Right lobe of liver (tissue), 6 donors: ENCODE results near the gene TATDN2. TPM values are rescaled to one million over a fixed set of nuclear protein-coding genes. Genes with fewer than 3 reads are reported as not detected.

Experiments used
- ATAC-seq, 4 donors: fragments of 200-7000 bp; cut with Tn5 transposase; one replicate each; pipeline ENCODE4 v1.9.1; 2020; ENCODE audit warnings: mild to moderate bottlenecking in 4 of 4, moderate library complexity in 4 of 4
- DNase-seq, 3 donors: peaks; one replicate each; pipeline ENCODE4 v3.0.0-alpha.2; 2020
- H3K27ac ChIP-seq, 3 donors: fragments of 200-600 bp; one replicate each; pipeline ENCODE4 v1.8.0; 2022
- H3K27me3 ChIP-seq, 2 donors: fragments of 200-600 bp; one replicate each; pipeline ENCODE4 v1.8.0; 2022
- H3K36me3 ChIP-seq, 4 donors: fragments of 200-600 bp; sonication (generic) in 1 of 4; one replicate each; pipeline versions ENCODE4 v1.5.1 to v1.8.0; 2017 to 2022; ENCODE audit warnings: control low read depth in 1 of 4
- H3K4me1 ChIP-seq, 4 donors: fragments of 200-600 bp; sonication (generic) in 1 of 4; one replicate each; pipeline versions ENCODE4 v1.5.1 to v1.8.0; 2017 to 2022; ENCODE audit warnings: control low read depth in 1 of 4
- H3K4me3 ChIP-seq, 3 donors: fragments of 200-600 bp; one replicate each; pipeline ENCODE4 v1.8.0; 2022
- H3K9me3 ChIP-seq, 4 donors: fragments of 200-600 bp; sonication (generic) in 1 of 4; one replicate each; pipeline versions ENCODE4 v1.5.1 to v1.8.0; 2017 to 2022; ENCODE audit warnings: control low read depth in 1 of 4
- CTCF ChIP-seq, 4 donors: fragments of 200-600 bp in 3 of 4; fragments of 450-650 bp in 1 of 4; IDR thresholded peaks; one replicate each; pipeline versions ENCODE4 v1.5.1 to v1.8.0; 2016 to 2022; ENCODE audit warnings: antibody characterized with exemption in 4 of 4, mild to moderate bottlenecking in 2 of 4
- POLR2A ChIP-seq: fragments of 450-650 bp; IDR thresholded peaks from one replicate; pipeline ENCODE4 v1.6.1; 2017; ENCODE audit warnings: antibody characterized with exemption, mild to moderate bottlenecking
- WGBS: methylation state at CpG from one replicate; pipeline ENCODE4 v1.1.6; 2018; ENCODE audit warnings: low coverage, low lambda C conversion rate; ENCODE audit not compliant: insufficient coverage; ENCODE audit errors: missing lambda C conversion rate; 5-methylcytosine and 5-hydroxymethylcytosine counted together
- intact Hi-C, 2 donors: fragments of 100-400 bp; cut with DNase I; formaldehyde crosslinking; loops; one replicate each; pipeline versions ENCODE4 v1.11.2 to v1.14.1; 2022
- total RNA-seq, 6 experiments: library from RNA; depleted of rRNA in 2 of 6; stranded (reverse); fragments of >200 nt in 2 of 6; fragmentation: NEBNext Ultra II Directional in 3 of 6; extraction: Animal tissue kit (Norgen Biotek cat#: 25700) in 3 of 6; gene quantifications; one replicate each; pipeline versions ENCODE4 v1.1.0 to v1.2.4, GENCODE V29; 2016 to 2023
- donor health status: DM: no; HTN: yes; CAD: no.
- donor health status: DM: no; HTN: no; CAD: no.
- donor health status: DM: no; HTN: no; CAD: no.
- donor health status: DM: no; HTN: yes; CAD: no.
- donor health status: DM: no; HTN: yes; CAD: no.

The TATDN2 gene
- total RNA-seq, 6 experiments from 2014 or later: 7.2 to 13.4 (median 10.1) TPM

- no peaks in the 10 kb centered on the region for H3K9me3 ChIP-seq
- intact Hi-C loops: no loop called here
- WGBS: 95% methylated on average over 12 of the region's 13 CpGs
- TF ChIP-seq POLR2A (no peak), CTCF (IDR thresholded peaks at IDR 0.05) (no peak)
- H3K27me3 ChIP-seq: no peaks in the 10 kb centered on the region
- H3K27ac ChIP-seq: no peak overlapping the region
- no peaks in the 10 kb centered on the region for H3K4me1 ChIP-seq
- peaks cover 0 to 22% (median 4%) of the 10 kb centered on the region in 4 donors for H3K36me3 ChIP-seq
- DNase-seq (no peak), ATAC-seq (no peak)
- H3K4me3 ChIP-seq: no peak overlapping the region
These were observed 14.3 kb upstream of the TATDN2 start for GRCh38 chr3:10233988-10234387.

GRCh38 chr3:10234526-10235230, 13.6 kb upstream of the TATDN2 start:
- Histone ChIP-seq H3K36me3 (peaks cover 0 to 23% (median 6%) of the 10 kb centered on the region in 4 donors), H3K27me3 (no peaks in the 10 kb centered on the region)
- WGBS: 94% methylated on average over 8 of the region's 36 CpGs

DNA sequence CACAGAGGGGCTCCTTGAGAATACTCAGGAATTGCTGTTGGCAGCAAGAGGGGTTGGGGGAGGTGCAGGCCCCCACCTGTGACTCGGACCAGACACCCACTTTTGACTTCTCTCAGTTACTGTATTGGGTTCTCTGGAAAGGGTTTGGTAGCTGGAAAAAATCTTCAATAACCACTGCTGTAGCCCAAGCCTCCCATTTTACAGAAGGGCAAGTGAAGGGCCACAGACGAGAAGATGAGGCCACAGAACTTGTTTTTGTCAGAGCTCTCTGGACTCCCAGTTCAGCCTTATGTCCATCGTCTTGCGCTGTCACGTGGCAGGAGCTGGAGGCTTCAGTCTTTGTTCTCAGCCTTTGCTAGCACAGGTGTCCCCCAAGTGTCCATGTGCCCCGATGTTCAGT, 12.7 kb upstream of the TATDN2 start:
- H3K9me3 ChIP-seq: no peaks in the 10 kb centered on the region
- DNase-seq (no peak), ATAC-seq (no peak)
- TF ChIP-seq POLR2A (no peak), CTCF (IDR thresholded peaks at IDR 0.05) (no peak)
- intact Hi-C loops: no loop called here
- H3K4me3 ChIP-seq: no peak overlapping the region
- H3K27ac ChIP-seq: no peak overlapping the region
- 90% methylated on average over 4 of the region's 6 CpGs for WGBS
- no peaks in the 10 kb centered on the region for H3K27me3 ChIP-seq
- peaks cover 0 to 23% (median 6%) of the 10 kb centered on the region in 4 donors for H3K36me3 ChIP-seq
- no peaks in the 10 kb centered on the region for H3K4me1 ChIP-seq

More at GRCh38 chr3:10234526-10235230, 13.6 kb upstream of the TATDN2 start:
- peak in 1 of 4 donors; percentile 18 for ATAC-seq
- no peak overlapping the region for H3K4me3 ChIP-seq
- intact Hi-C loops: no loop called here
- no peaks in the 10 kb centered on the region for H3K4me1 ChIP-seq
- TF ChIP-seq CTCF (IDR thresholded peaks at IDR 0.05): no peak
- no peak for TF ChIP-seq POLR2A
- no peak overlapping the region for H3K27ac ChIP-seq
- no peaks in the 10 kb centered on the region for H3K9me3 ChIP-seq
- DNase-seq: no peak

DNA sequence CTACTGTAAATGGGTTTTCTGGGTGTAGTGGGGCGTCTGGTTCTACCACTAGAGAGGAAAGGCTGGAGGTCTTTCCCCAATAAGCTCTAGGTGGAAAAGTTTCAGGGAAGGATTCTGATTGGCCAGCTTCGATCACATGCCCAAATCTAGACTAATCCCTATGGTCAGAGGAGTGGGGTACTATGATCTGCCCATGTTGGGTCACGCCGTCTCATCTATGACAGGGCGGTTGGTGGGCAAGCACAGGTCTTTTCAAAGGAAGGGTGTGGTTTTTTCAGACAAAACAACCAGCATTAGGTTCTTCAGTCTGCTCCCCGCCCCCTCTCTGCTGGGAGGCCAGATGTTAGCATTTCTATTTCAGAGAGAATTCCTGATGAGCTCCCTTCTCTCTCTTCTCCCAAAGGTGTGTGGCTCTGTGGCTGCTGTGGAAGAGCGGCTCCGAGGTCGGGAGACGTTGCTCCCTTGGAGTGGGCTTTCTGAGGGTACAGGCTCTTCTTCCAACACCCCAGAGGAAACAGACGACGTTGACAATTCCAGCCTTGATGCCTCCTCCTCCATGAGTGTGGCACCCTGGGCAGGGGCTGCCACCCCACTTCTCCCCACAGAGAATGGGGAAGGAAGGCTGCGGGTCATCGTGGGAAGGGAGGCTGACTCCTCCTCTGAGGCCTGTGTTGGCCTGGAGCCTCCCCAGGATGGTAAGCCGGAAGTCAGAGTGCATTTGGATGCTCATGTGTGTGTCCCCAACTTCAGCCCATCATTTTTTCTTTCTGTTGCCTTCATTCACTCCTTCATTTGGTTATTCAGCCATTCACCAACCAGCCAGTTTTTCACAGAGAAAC, 9.7 kb upstream of the TATDN2 start:
- 53% methylated on average over 3 of the region's 15 CpGs for WGBS
- no peak for DNase-seq
- Histone ChIP-seq H3K27ac (no peak overlapping the region), H3K9me3 (no peaks in the 10 kb centered on the region), H3K27me3 (no peaks in the 10 kb centered on the region), H3K4me3 (no peak overlapping the region), H3K4me1 (no peaks in the 10 kb centered on the region), H3K36me3 (peaks cover 0 to 26% (median 6%) of the 10 kb centered on the region in 4 donors)
- no peak for TF ChIP-seq POLR2A
- TF ChIP-seq CTCF (IDR thresholded peaks at IDR 0.05): no peak
- ATAC-seq: peak; percentile 9 to 47 (median 29)
- intact Hi-C loops: no loop called here
